ENCODE measurements around the gene ATP11B. TPM values are rescaled to one million over a fixed set of nuclear protein-coding genes. Genes with fewer than 3 reads are reported as not detected.

Gene ATP11B
- total RNA-seq (100 to 1,000 TPM; 114 to 138 TPM), polyA plus RNA-seq (ENCODE audit: insufficient read depth, low read depth, low replicate concordance) (65.8 TPM)
- long read RNA-seq, donor 1, partial matches to known transcripts, result 0 of 1 reads
- long read RNA-seq, donor 1, other reads (novel, unspliced or antisense), result 0 of 1 reads
- long read RNA-seq, donor 2, result 0 reads

GRCh38 chr3:182792901-182793662 is at the start of gene ATP11B:
Gene ATP11B, plus strand, starts transcription at chr3:182793504. Its CDS starts 256 bp downstream, at chr3:182793760.
- Histone ChIP-seq H3K36me3 (ENCODE audit: low read depth, missing control alignments) (no peaks in the 10 kb centered on the region), H3K9me3 (no peaks in the 10 kb centered on the region), H3K4me1 (peaks cover 6% of the 10 kb centered on the region), H3K27ac (peak within 1 kb of the TSS; percentile 94 to 96), H3K4me3 (peak within 1 kb of the TSS; percentile 86 to 92), H3K27me3 (no peaks in the 10 kb centered on the region)
- peak; percentile 82 for DNase-seq
- intact Hi-C loops (cut with DNase I; ENCODE audit: low total_unique reads), result no loop called here
- TF ChIP-seq CTCF (IDR thresholded peaks at IDR 0.05) (no peak), POLR2A (IDR thresholded peaks at IDR 0.05) (no peak)
- WGBS, 2 donors, result 0% methylated on average over 22 to 57 of the region's 74 CpGs

GRCh38 chr3:182746959-182747358 is 46.3 kb upstream of the ATP11B start:
- no peaks in the 10 kb centered on the region for H3K4me1 ChIP-seq
- H3K9me3 ChIP-seq, result no peaks in the 10 kb centered on the region
- no peak overlapping the region for H3K4me3 ChIP-seq
- H3K27me3 ChIP-seq, result no peaks in the 10 kb centered on the region
- intact Hi-C loops (cut with DNase I; ENCODE audit: low total_unique reads), result no loop called here
- TF ChIP-seq CTCF (IDR thresholded peaks at IDR 0.05), result no peak
- no peak for TF ChIP-seq POLR2A (IDR thresholded peaks at IDR 0.05)
- WGBS, 2 donors, result 39 to 40% methylated on average over 3 of the region's 3 CpGs
- DNase-seq, result no peak
- no peaks in the 10 kb centered on the region for H3K36me3 ChIP-seq (ENCODE audit: low read depth, missing control alignments)
- H3K27ac ChIP-seq, result no peak overlapping the region

GRCh38 chr3:182755308-182755707 is 38.0 kb upstream of the ATP11B start:
- intact Hi-C loops (cut with DNase I; ENCODE audit: low total_unique reads), result no loop called here
- no peak overlapping the region for H3K4me3 ChIP-seq
- no peaks in the 10 kb centered on the region for H3K36me3 ChIP-seq (ENCODE audit: low read depth, missing control alignments)
- H3K9me3 ChIP-seq, result no peaks in the 10 kb centered on the region
- H3K4me1 ChIP-seq, result peaks cover 4% of the 10 kb centered on the region
- H3K27me3 ChIP-seq, result no peaks in the 10 kb centered on the region
- TF ChIP-seq POLR2A (IDR thresholded peaks at IDR 0.05) (no peak), CTCF (IDR thresholded peaks at IDR 0.05) (no peak)
- no peak overlapping the region for H3K27ac ChIP-seq
- no peak for DNase-seq

- 59 to 72% methylated on average over 3 of the region's 3 CpGs for WGBS, 2 donors
- TF ChIP-seq CTCF (IDR thresholded peaks at IDR 0.05) (no peak), POLR2A (IDR thresholded peaks at IDR 0.05) (no peak)
- H3K27me3 ChIP-seq, result no peaks in the 10 kb centered on the region
- no peaks in the 10 kb centered on the region for H3K9me3 ChIP-seq
- no peak overlapping the region for H3K4me3 ChIP-seq
- peaks cover 5% of the 10 kb centered on the region for H3K4me1 ChIP-seq
- intact Hi-C loops (cut with DNase I; ENCODE audit: low total_unique reads), result no loop called here
- H3K27ac ChIP-seq, result no peak overlapping the region
- no peaks in the 10 kb centered on the region for H3K36me3 ChIP-seq (ENCODE audit: low read depth, missing control alignments)
- DNase-seq, result no peak
Measured at GRCh38 chr3:182755712-182756111, 37.6 kb upstream of the ATP11B start.
